Measurements from ENCODE around the gene CADPS.

CADPS gene

DNA sequence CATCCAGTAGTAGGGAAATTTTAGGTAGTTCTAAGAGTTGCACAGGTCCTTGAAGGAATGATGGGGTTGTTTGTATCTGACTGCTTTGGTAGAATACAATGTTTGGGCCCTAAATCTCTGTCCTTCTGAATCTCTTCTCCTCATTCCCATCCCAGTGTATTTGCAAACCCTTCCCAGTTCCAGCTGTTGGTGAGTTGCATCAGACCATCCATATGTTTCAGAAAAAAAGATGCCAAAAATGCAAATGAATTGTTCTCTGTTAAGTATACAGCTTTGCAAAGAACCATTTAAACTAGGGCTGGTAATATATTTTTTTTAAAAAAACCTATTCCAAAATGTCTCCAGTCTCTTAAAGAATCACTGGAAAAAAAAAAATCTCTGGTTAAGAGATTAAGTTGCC is 251.0 kb downstream of the CADPS start:
- DNase-seq: no peak

- no peak for DNase-seq
These were observed 252.6 kb downstream of the CADPS start for GRCh38 chr3:62622553-62623174.

DNA sequence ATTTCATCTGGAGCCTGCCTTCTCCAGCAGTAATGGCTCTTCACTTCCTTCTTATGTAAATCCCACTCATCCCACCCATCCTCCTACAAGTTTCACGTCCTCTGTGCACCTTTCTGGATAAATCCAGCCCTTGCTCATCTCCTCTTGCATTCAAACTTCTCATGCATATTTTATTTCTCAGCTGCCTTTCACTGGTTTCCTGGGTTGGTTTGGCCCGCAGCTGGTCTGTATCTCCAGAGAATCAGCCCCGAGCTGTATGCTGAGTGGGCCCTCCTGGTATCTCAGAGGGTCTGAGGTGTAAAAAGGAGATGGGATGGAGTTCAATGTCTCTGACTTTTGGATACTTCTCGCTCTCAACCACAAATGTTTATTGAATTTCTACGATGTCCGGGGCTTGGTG is 253.3 kb downstream of the CADPS start:
- DNase-seq: no peak

- no peak for DNase-seq
These were observed 254.0 kb downstream of the CADPS start for GRCh38 chr3:62621176-62621575.

GRCh38 chr3:62615258-62615849 is 259.9 kb downstream of the CADPS start:
- DNase-seq: no peak

GRCh38 chr3:62614527-62614926 is 260.7 kb downstream of the CADPS start:
- no peak for DNase-seq

- no peak for DNase-seq
These were observed 263.5 kb downstream of the CADPS start for GRCh38 chr3:62611541-62612240.

DNA sequence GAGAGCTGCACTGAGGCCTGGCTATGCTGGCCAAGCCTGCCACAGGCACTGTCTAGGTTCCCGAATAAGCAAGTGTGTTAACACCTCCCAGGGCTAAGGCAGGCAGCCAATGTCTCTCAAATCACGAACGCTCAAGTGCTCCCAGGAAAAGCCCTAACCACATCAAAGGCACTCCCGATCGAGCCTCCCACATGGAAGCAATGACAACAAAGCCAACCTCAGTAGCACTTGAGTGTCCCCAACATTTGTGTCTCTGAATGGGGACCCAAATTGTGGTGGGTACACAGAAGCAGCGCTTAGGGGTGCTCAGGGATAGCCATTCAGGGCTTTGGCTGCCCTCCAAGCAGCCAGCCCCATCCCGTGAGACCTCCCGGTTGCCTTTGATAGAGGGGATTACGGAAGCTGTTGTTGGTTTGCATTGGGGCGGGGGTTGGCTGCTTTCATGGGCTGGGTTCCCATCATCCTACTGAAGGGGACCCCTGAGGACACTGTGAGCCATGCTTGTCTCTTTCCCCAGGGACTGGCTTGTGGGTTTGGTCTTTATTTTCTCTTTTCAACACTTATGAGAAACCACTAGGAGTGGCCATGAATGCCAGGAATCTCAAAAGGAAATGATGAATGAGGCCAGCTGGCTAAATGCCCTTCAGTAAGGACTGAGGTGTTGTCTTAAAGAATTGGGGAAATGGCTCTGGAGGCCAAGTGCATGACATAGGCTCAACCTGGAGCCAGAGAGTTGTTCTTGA is 267.8 kb downstream of the CADPS start:
- peak; percentile 71 for DNase-seq

GRCh38 chr3:62605413-62606068 is 269.7 kb downstream of the CADPS start:
- no peak for DNase-seq

- DNase-seq: no peak
These were observed 270.4 kb downstream of the CADPS start for GRCh38 chr3:62604751-62605351.

DNA sequence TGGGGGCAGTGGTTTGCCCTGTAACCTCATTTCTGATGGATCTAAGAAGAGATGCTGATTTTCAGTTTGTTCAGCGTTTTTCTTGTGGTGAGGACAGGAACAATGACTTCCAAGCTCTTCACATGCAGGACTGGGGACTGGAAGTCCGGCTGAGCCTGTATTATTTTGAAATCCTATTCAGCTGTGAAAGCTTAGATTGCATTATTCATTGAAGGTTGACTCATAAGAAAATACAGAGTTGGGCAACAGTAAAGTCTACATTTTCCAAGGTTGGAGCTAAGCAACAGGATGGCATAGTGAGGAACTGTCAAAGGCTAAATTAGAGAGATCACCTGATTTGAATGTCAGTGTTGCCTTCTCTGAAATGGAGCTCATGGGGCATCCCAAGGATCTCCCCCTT is 270.9 kb downstream of the CADPS start:
- no peak for DNase-seq

GRCh38 chr3:62602987-62603386 is 272.2 kb downstream of the CADPS start:
- DNase-seq: no peak

- DNase-seq: no peak
These were observed 273.0 kb downstream of the CADPS start for GRCh38 chr3:62602129-62602770.

DNA sequence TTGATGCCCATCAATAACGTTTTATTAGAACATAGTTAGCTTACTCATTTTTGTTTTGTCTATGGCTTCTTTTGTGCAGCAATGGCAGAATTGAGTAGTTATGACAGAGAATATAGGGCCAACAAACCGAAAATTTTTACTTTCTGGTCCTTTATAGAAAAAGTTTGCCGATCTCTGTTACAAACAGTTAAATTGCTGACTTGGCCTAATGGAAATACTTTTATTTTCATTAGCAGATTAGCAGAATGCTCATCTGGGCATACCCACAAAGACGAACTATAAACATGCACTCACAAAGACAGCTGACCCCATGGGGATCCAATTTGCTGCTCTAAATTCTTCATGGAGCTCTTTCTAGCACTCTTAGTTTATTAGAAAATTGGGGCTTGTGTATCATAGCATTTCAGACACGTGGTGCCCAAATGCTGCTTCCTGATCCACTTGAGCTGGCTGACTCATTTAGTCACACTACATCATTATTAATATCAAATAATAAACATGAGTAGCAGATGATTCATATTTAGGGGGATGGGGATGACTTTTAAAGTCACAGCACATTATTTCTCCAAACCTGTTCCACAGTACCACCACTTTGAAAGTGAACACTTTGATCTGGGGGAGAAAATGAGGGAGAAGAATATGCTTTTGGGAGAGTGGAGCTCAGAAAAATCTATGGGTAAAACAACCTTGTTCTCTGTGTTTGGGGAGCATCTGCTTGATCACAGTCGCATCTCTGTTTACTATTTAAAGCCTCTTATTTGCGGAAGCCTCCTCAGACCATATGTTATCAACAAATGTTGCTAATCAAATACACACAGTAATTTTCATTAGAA is 273.8 kb downstream of the CADPS start:
- no peak for DNase-seq

DNA sequence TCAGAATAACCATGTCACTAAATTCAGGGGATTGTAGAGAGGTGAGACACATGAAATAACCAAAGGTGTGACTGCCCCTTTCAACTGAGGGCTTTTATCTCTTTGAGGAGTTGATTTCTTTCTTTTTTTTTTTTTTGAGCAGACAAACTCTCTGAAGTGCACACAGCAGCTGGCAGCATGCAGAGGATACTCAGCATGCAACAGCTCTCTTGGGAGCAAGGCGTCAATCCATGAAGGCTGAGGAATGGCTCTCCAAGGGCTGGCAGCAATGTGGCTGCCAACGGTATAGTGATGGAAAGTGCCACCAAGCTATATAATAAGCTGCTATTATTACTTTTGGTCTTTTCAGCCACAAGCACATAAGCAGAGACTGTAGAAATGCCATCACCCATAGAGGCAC is 275.2 kb downstream of the CADPS start:
- DNase-seq: no peak

- no peak for DNase-seq
These were observed 277.7 kb downstream of the CADPS start for GRCh38 chr3:62597491-62597890.

- DNase-seq: no peak
These were observed 282.8 kb downstream of the CADPS start for GRCh38 chr3:62592408-62592807.

DNA sequence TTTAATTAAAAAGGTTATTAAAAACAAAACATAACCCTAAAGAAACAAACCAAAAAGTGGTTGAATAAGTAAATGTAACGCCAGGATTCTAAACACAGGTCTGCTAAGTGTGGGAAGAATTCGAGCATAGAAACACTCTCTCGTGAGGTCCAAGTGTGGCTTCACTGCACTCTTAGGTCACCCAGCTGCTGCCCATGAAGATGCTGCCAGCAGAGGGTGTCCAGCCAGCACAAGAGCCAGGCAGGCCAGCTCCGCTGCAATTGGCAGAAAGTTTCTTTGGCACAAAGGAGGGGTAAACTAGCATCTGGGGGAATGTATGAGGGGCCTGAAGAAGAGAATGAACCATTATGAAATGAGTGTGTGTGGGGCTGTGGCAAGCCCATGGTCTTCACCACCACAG is 286.1 kb downstream of the CADPS start:
- no peak for DNase-seq

DNA sequence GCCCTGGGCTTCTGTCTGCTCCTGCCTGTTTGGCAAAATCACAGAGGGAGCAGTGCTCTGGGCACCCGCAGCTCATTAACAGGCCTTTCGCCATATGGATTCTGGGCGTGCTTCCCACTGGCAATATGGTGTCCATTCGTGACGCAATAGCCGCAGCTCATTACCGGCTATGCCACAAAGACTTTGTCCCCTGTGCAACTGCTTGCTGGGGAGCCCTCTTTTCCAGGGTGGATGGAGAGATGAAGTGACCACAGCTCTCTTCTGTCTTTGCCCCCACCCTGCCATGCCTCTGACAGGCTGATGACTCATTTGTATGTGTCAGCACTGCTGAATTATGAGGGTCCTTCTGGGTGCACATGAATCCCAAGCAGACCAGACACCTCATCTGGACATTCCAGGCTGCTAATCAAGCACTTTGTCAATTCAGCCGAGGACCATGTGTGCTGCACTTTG is 287.6 kb downstream of the CADPS start:
- DNase-seq: no peak

- DNase-seq: no peak
These were observed 288.0 kb downstream of the CADPS start for GRCh38 chr3:62587169-62587568.

DNA sequence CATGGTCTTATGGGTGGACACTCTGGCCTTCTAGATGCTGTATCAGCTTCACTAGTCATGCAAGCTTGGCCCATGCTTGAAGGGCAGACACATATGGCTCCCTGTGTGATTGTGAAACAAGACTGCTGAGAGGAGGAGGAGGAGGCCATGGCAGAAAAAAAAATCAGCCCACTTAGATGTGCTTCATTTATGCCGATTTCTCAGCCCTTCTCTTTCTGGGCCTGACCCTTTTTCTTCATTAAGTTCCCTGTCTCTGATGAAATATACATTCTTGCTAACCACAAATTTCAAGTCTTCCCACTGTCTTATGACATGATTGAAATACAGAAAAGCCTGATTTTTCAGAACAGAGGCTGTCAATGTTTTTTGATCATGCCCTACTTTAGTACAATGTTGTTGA is 288.9 kb downstream of the CADPS start:
- DNase-seq: no peak

Measured in NCI-H1092 (cell line).